ENCODE results near the gene MCM5.

DNA sequence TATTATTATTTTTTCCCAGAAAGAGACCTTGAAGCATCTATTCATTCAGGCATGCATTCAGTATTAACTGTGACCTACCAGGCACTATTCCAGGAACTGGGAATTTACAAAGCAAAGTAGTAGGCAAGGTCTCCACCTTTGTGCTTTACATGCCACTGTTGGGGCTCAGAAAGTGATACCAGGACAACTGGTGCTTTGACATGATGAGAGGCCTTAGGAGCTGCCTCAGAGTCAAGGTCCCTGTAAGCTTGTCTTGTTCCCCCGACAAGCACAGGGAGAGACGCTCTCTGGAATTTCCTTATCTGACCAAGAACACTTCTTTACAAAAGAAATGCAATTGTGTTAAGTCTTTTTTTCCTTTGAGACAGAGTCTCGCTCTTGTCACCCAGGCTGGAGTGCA is 21.3 kb upstream of the MCM5 start:
- TF ChIP-seq RAD21 (IDR thresholded peaks at IDR 0.05; ENCODE audit: low read depth) (no peak), EZH2phosphoT487 (IDR thresholded peaks at IDR 0.05; ENCODE audit: borderline replicate concordance) (no peak), POLR2A (IDR thresholded peaks at IDR 0.05; ENCODE audit: borderline replicate concordance, extremely low read depth, insufficient read depth, insufficient read length) (no peak), POLR2AphosphoS5 (IDR thresholded peaks at IDR 0.05; ENCODE audit: low read depth, low read length) (no peak)
- TF ChIP-seq, protein P1, sequence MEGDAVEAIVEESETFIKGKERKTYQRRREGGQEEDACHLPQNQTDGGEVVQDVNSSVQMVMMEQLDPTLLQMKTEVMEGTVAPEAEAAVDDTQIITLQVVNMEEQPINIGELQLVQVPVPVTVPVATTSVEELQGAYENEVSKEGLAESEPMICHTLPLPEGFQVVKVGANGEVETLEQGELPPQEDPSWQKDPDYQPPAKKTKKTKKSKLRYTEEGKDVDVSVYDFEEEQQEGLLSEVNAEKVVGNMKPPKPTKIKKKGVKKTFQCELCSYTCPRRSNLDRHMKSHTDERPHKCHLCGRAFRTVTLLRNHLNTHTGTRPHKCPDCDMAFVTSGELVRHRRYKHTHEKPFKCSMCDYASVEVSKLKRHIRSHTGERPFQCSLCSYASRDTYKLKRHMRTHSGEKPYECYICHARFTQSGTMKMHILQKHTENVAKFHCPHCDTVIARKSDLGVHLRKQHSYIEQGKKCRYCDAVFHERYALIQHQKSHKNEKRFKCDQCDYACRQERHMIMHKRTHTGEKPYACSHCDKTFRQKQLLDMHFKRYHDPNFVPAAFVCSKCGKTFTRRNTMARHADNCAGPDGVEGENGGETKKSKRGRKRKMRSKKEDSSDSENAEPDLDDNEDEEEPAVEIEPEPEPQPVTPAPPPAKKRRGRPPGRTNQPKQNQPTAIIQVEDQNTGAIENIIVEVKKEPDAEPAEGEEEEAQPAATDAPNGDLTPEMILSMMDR (IDR thresholded peaks at IDR 0.05 in 2 of 3, conservative IDR thresholded peaks at IDR 0.05 in 1 of 3; ENCODE audit: borderline replicate concordance in 1 of 3, insufficient read depth in 1 of 3, low read depth in 2 of 3, low read length in 2 of 3), result no peak
- TF ChIP-seq, protein P2, sequence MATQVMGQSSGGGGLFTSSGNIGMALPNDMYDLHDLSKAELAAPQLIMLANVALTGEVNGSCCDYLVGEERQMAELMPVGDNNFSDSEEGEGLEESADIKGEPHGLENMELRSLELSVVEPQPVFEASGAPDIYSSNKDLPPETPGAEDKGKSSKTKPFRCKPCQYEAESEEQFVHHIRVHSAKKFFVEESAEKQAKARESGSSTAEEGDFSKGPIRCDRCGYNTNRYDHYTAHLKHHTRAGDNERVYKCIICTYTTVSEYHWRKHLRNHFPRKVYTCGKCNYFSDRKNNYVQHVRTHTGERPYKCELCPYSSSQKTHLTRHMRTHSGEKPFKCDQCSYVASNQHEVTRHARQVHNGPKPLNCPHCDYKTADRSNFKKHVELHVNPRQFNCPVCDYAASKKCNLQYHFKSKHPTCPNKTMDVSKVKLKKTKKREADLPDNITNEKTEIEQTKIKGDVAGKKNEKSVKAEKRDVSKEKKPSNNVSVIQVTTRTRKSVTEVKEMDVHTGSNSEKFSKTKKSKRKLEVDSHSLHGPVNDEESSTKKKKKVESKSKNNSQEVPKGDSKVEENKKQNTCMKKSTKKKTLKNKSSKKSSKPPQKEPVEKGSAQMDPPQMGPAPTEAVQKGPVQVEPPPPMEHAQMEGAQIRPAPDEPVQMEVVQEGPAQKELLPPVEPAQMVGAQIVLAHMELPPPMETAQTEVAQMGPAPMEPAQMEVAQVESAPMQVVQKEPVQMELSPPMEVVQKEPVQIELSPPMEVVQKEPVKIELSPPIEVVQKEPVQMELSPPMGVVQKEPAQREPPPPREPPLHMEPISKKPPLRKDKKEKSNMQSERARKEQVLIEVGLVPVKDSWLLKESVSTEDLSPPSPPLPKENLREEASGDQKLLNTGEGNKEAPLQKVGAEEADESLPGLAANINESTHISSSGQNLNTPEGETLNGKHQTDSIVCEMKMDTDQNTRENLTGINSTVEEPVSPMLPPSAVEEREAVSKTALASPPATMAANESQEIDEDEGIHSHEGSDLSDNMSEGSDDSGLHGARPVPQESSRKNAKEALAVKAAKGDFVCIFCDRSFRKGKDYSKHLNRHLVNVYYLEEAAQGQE (IDR thresholded peaks at IDR 0.05; ENCODE audit: low read depth), result no peak
- TF ChIP-seq, protein P3, sequence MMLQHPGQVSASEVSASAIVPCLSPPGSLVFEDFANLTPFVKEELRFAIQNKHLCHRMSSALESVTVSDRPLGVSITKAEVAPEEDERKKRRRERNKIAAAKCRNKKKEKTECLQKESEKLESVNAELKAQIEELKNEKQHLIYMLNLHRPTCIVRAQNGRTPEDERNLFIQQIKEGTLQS (IDR thresholded peaks at IDR 0.05), result no peak

Data from HCT116 (cell line).